ENCODE measurements around the gene MINDY2. TPM values are rescaled to one million over a fixed set of nuclear protein-coding genes. Genes with fewer than 3 reads are reported as not detected.

The MINDY2 gene
- total and polyA plus RNA-seq, 2 of the 8 experiments (the other 6 are each of a cell fraction or from before 2014, with no cell fraction given): 3.1 to 25.7 TPM

GRCh38 chr15:58908550-58909309 lies 137.6 kb downstream of the MINDY2 start:
- Histone ChIP-seq H4K8ac (ENCODE audit: extremely low read depth, insufficient read depth, low read length) (no peak overlapping the region), H2BK20ac (ENCODE audit: low read length) (no peak overlapping the region), H3K79me1 (ENCODE audit: low read depth, low read length) (no peaks in the 10 kb centered on the region), H3K4me2 (ENCODE audit: insufficient read depth in 1 of 2, low read depth in 2 of 2, low read length in 2 of 2) (no peak overlapping the region), H3K9me3 (ENCODE audit: insufficient read depth in 2 of 2, low read depth in 1 of 2, low read length in 1 of 2) (no peaks in the 10 kb centered on the region), H3K23ac (ENCODE audit: insufficient read length) (no peak overlapping the region), H4K5ac (ENCODE audit: insufficient read length, low read depth, low read length) (no peak overlapping the region), H4K20me1 (replicated peaks in 1 of 2; ENCODE audit: control insufficient read depth in 1 of 2, insufficient read depth in 2 of 2, low read length in 2 of 2) (peaks cover 5 to 7% of the 10 kb centered on the region in 2 experiments), H2BK12ac (ENCODE audit: low read depth, low read length) (no peak overlapping the region), H3K4me1 (replicated peaks in 1 of 4; ENCODE audit: control insufficient read depth in 3 of 4, insufficient read depth in 4 of 4, low read length in 3 of 4) (no peaks in the 10 kb centered on the region; a peak in 1 of 7 replicates), H3K27ac (ENCODE audit: low read depth, low read length) (no peak overlapping the region), H2BK5ac (ENCODE audit: low read depth, low read length) (no peak overlapping the region), H3K9ac (replicated peaks in 1 of 4; ENCODE audit: extremely low read depth in 1 of 4, low read depth in 3 of 4, low read length in 3 of 4) (no peak overlapping the region), H3K4ac (replicated peaks; ENCODE audit: insufficient read length, low read depth, low read length) (no peak overlapping the region), H3K56ac (replicated peaks; ENCODE audit: insufficient read length, low read depth, low read length) (no peak overlapping the region), H3K79me2 (ENCODE audit: control insufficient read depth in 1 of 2, insufficient read depth in 2 of 2, low read length in 2 of 2) (peaks cover 0 to 76% of the 10 kb centered on the region in 2 experiments; a peak in 2 of 4 replicates), H2AFZ (ENCODE audit: low read length) (no peak overlapping the region), H3K23me2 (ENCODE audit: low read depth, low read length) (no peaks in the 10 kb centered on the region), H2AK5ac (ENCODE audit: low read depth, low read length) (no peak overlapping the region), H4K91ac (replicated peaks; ENCODE audit: insufficient read length, low read length) (no peak overlapping the region), H3K14ac (ENCODE audit: insufficient read length) (no peak overlapping the region), H3K18ac (ENCODE audit: extremely low read depth, low read length) (no peak overlapping the region), H3K27me3 (replicated peaks in 1 of 4; ENCODE audit: control insufficient read depth in 3 of 4, extremely low read depth in 1 of 4, insufficient read depth in 3 of 4, low read length in 3 of 4) (no peaks in the 10 kb centered on the region), H3K36me3 (ENCODE audit: control insufficient read depth in 2 of 4, insufficient read depth in 4 of 4, low read length in 3 of 4) (peaks cover 2 to 90% (median 35%) of the 10 kb centered on the region in 4 experiments; a peak in 7 of 8 replicates), H2BK15ac (ENCODE audit: low read length) (no peak overlapping the region), H3K4me3 (ENCODE audit: extremely low read depth in 1 of 4, insufficient read depth in 2 of 4, low read depth in 3 of 4, low read length in 4 of 4) (no peak overlapping the region), H2BK120ac (replicated peaks; ENCODE audit: low read depth, low read length) (no peak overlapping the region)
- no peak for DNase-seq (ENCODE audit: low read depth in 1 of 2, low spot score in 2 of 2)
- 92% methylated on average over 6 of the region's 6 CpGs; no CpG with 5 or more reads in 1 of the 2 experiments for WGBS, 2 experiments (ENCODE audit: extremely low coverage in 1 of 2, insufficient coverage in 1 of 2, insufficient read length in 1 of 2, insufficient replicate concordance in 2 of 2, low coverage in 1 of 2, low lambda C conversion rate in 2 of 2, missing lambda C conversion rate in 1 of 2)
- no peak for FAIRE-seq
- ChIA-PET CTCF (ENCODE audit: partially characterized antibody) (interaction anchor here (1.1 to 1.3 kb wide), 2 partner anchors 44 to 624 kb away, joined by 3 read pairs; no protein-coding TSS in a partner anchor), POLR2A (ENCODE audit: partially characterized antibody) (interaction anchor here (0.6 to 1.4 kb wide), 4 partner anchors 8 to 82 kb away, joined by 3 to 4 read pairs (median 3); no protein-coding TSS in a partner anchor)
- no peak for TF ChIP-seq SP2 (IDR thresholded peaks at IDR 0.05; ENCODE audit: low read length)
- TF ChIP-seq SAP30 (IDR thresholded peaks at IDR 0.05; ENCODE audit: insufficient read depth, insufficient replicate concordance, low read length): no peak
- TF ChIP-seq SP1 (IDR thresholded peaks at IDR 0.05; ENCODE audit: low read depth, low read length): no peak
- TF ChIP-seq NRF1 (IDR thresholded peaks at IDR 0.05; ENCODE audit: low read depth, low read length): no peak
- TF ChIP-seq CTCF (IDR thresholded peaks at IDR 0.05; ENCODE audit: control extremely low read depth in 1 of 3, insufficient read depth in 1 of 3, low read depth in 1 of 3, low read length in 3 of 3): no peak
- no peak for TF ChIP-seq SRF (IDR thresholded peaks at IDR 0.05; ENCODE audit: low read depth, low read length)
- no peak for TF ChIP-seq EP300 (IDR thresholded peaks at IDR 0.05; ENCODE audit: borderline replicate concordance in 1 of 2, low read depth in 2 of 2, low read length in 2 of 2)
- TF ChIP-seq PHF8 (conservative IDR thresholded peaks at IDR 0.05; ENCODE audit: low read depth, low read length): no peak
- no peak for TF ChIP-seq BACH1 (IDR thresholded peaks at IDR 0.05; ENCODE audit: low read length)

All from H1 (cell line).